Measurements from ENCODE around the gene KCNJ18. TPM values are rescaled to one million over a fixed set of nuclear protein-coding genes. Genes with fewer than 3 reads are reported as not detected.
"Not testable (repeated sequence)": the region's sequence is repeated elsewhere in the genome, so short reads cannot be mapped to it uniquely, and the experiment has no call there.

The KCNJ18 gene
- total and polyA plus RNA-seq, 2 donors (not counting 1 experiment from before 2014, with no cell fraction given) = not detected

GRCh38 chr17:21659635-21660034 is 32.7 kb upstream of the KCNJ18 start:
- H3K79me2 ChIP-seq (ENCODE audit: control insufficient read depth, insufficient read depth, low read length); H3K4me1 ChIP-seq (ENCODE audit: control insufficient read depth, extremely low read depth, insufficient read depth, low read length); H3K4me2 ChIP-seq (ENCODE audit: extremely low read depth, insufficient read depth, low read length); DNase-seq (ENCODE audit: low read depth in 2 of 2); H3K27ac ChIP-seq (ENCODE audit: insufficient read depth, low read length); H2AFZ ChIP-seq (ENCODE audit: low read length); H3K9me3 ChIP-seq (ENCODE audit: control insufficient read depth, insufficient read depth, low read depth, low read length); H3K27me3 ChIP-seq (ENCODE audit: control insufficient read depth, insufficient read depth, low read length); H3K9ac ChIP-seq (ENCODE audit: insufficient read depth, low read length); H4K20me1 ChIP-seq (ENCODE audit: control insufficient read depth, extremely low read depth, insufficient read depth, low read length); H3K36me3 ChIP-seq (ENCODE audit: control insufficient read depth, insufficient read depth, low read length); H3K4me3 ChIP-seq (replicated peaks in 1 of 4; ENCODE audit: control extremely low read depth in 1 of 4, insufficient read depth in 1 of 4, low read depth in 3 of 4, low read length in 4 of 4): not testable (repeated sequence)

- not testable (repeated sequence) for DNase-seq (ENCODE audit: low read depth in 2 of 2); H4K20me1 ChIP-seq (ENCODE audit: control insufficient read depth, extremely low read depth, insufficient read depth, low read length); H3K4me1 ChIP-seq (ENCODE audit: control insufficient read depth, extremely low read depth, insufficient read depth, low read length); H3K27ac ChIP-seq (ENCODE audit: insufficient read depth, low read length); H2AFZ ChIP-seq (ENCODE audit: low read length); H3K9ac ChIP-seq (ENCODE audit: insufficient read depth, low read length); H3K4me3 ChIP-seq (replicated peaks in 1 of 4; ENCODE audit: control extremely low read depth in 1 of 4, insufficient read depth in 1 of 4, low read depth in 3 of 4, low read length in 4 of 4); H3K27me3 ChIP-seq (ENCODE audit: control insufficient read depth, insufficient read depth, low read length); H3K36me3 ChIP-seq (ENCODE audit: control insufficient read depth, insufficient read depth, low read length); H3K4me2 ChIP-seq (ENCODE audit: extremely low read depth, insufficient read depth, low read length); H3K9me3 ChIP-seq (ENCODE audit: control insufficient read depth, insufficient read depth, low read depth, low read length); H3K79me2 ChIP-seq (ENCODE audit: control insufficient read depth, insufficient read depth, low read length)
These were observed 30.9 kb upstream of the KCNJ18 start for GRCh38 chr17:21661455-21661854.

GRCh38 chr17:21663166-21663565 is 29.2 kb upstream of the KCNJ18 start:
- not testable (repeated sequence) for H3K27ac ChIP-seq (ENCODE audit: insufficient read depth, low read length); H3K36me3 ChIP-seq (ENCODE audit: control insufficient read depth, insufficient read depth, low read length); H3K9me3 ChIP-seq (ENCODE audit: control insufficient read depth, insufficient read depth, low read depth, low read length); H3K4me1 ChIP-seq (ENCODE audit: control insufficient read depth, extremely low read depth, insufficient read depth, low read length); H3K9ac ChIP-seq (ENCODE audit: insufficient read depth, low read length); DNase-seq (ENCODE audit: low read depth in 2 of 2); H3K79me2 ChIP-seq (ENCODE audit: control insufficient read depth, insufficient read depth, low read length); H3K4me3 ChIP-seq (replicated peaks in 1 of 4; ENCODE audit: control extremely low read depth in 1 of 4, insufficient read depth in 1 of 4, low read depth in 3 of 4, low read length in 4 of 4); H4K20me1 ChIP-seq (ENCODE audit: control insufficient read depth, extremely low read depth, insufficient read depth, low read length); H3K4me2 ChIP-seq (ENCODE audit: extremely low read depth, insufficient read depth, low read length); H2AFZ ChIP-seq (ENCODE audit: low read length); H3K27me3 ChIP-seq (ENCODE audit: control insufficient read depth, insufficient read depth, low read length)

- not testable (repeated sequence) for H3K4me3 ChIP-seq (replicated peaks in 1 of 4; ENCODE audit: control extremely low read depth in 1 of 4, insufficient read depth in 1 of 4, low read depth in 3 of 4, low read length in 4 of 4); H3K79me2 ChIP-seq (ENCODE audit: control insufficient read depth, insufficient read depth, low read length); H3K9ac ChIP-seq (ENCODE audit: insufficient read depth, low read length); H3K9me3 ChIP-seq (ENCODE audit: control insufficient read depth, insufficient read depth, low read depth, low read length); H3K4me2 ChIP-seq (ENCODE audit: extremely low read depth, insufficient read depth, low read length); H3K36me3 ChIP-seq (ENCODE audit: control insufficient read depth, insufficient read depth, low read length); H3K4me1 ChIP-seq (ENCODE audit: control insufficient read depth, extremely low read depth, insufficient read depth, low read length); H4K20me1 ChIP-seq (ENCODE audit: control insufficient read depth, extremely low read depth, insufficient read depth, low read length); H2AFZ ChIP-seq (ENCODE audit: low read length); DNase-seq (ENCODE audit: low read depth in 2 of 2); H3K27ac ChIP-seq (ENCODE audit: insufficient read depth, low read length); H3K27me3 ChIP-seq (ENCODE audit: control insufficient read depth, insufficient read depth, low read length)
These were observed 28.5 kb upstream of the KCNJ18 start for GRCh38 chr17:21663614-21664474.

GRCh38 chr17:21665171-21665570 is 27.2 kb upstream of the KCNJ18 start:
- H3K36me3 ChIP-seq (ENCODE audit: control insufficient read depth, insufficient read depth, low read length); DNase-seq (ENCODE audit: low read depth in 2 of 2); H3K4me1 ChIP-seq (ENCODE audit: control insufficient read depth, extremely low read depth, insufficient read depth, low read length); H3K4me2 ChIP-seq (ENCODE audit: extremely low read depth, insufficient read depth, low read length); H3K27ac ChIP-seq (ENCODE audit: insufficient read depth, low read length); H3K9me3 ChIP-seq (ENCODE audit: control insufficient read depth, insufficient read depth, low read depth, low read length); H3K79me2 ChIP-seq (ENCODE audit: control insufficient read depth, insufficient read depth, low read length); H3K9ac ChIP-seq (ENCODE audit: insufficient read depth, low read length); H4K20me1 ChIP-seq (ENCODE audit: control insufficient read depth, extremely low read depth, insufficient read depth, low read length); H3K4me3 ChIP-seq (replicated peaks in 1 of 4; ENCODE audit: control extremely low read depth in 1 of 4, insufficient read depth in 1 of 4, low read depth in 3 of 4, low read length in 4 of 4); H2AFZ ChIP-seq (ENCODE audit: low read length); H3K27me3 ChIP-seq (ENCODE audit: control insufficient read depth, insufficient read depth, low read length): not testable (repeated sequence)

GRCh38 chr17:21665935-21666493 is 26.3 kb upstream of the KCNJ18 start:
- H2AFZ ChIP-seq (ENCODE audit: low read length); H3K9me3 ChIP-seq (ENCODE audit: control insufficient read depth, insufficient read depth, low read depth, low read length); H3K27me3 ChIP-seq (ENCODE audit: control insufficient read depth, insufficient read depth, low read length); H4K20me1 ChIP-seq (ENCODE audit: control insufficient read depth, extremely low read depth, insufficient read depth, low read length); H3K9ac ChIP-seq (ENCODE audit: insufficient read depth, low read length); H3K36me3 ChIP-seq (ENCODE audit: control insufficient read depth, insufficient read depth, low read length); DNase-seq (ENCODE audit: low read depth in 2 of 2); H3K4me2 ChIP-seq (ENCODE audit: extremely low read depth, insufficient read depth, low read length); H3K4me3 ChIP-seq (replicated peaks in 1 of 4; ENCODE audit: control extremely low read depth in 1 of 4, insufficient read depth in 1 of 4, low read depth in 3 of 4, low read length in 4 of 4); H3K4me1 ChIP-seq (ENCODE audit: control insufficient read depth, extremely low read depth, insufficient read depth, low read length); H3K79me2 ChIP-seq (ENCODE audit: control insufficient read depth, insufficient read depth, low read length); H3K27ac ChIP-seq (ENCODE audit: insufficient read depth, low read length): not testable (repeated sequence)
